ENCODE results near the gene CHST15. TPM values are rescaled to one million over a fixed set of nuclear protein-coding genes. Genes with fewer than 3 reads are reported as not detected.

The CHST15 gene
- total RNA-seq, 1 experiment from 2014 or later: 26.7 TPM

- CTCF ChIA-PET: no interaction called here
- Mint-ChIP-seq H3K4me1 (ENCODE audit: low read depth, unreplicated experiment) (peaks cover 6% of the 10 kb centered on the region), H3K9me3 (ENCODE audit: unreplicated experiment) (no peaks in the 10 kb centered on the region), H3K4me3 (ENCODE audit: unreplicated experiment) (no peak overlapping the region), H3K27ac (ENCODE audit: unreplicated experiment) (no peak overlapping the region), H3K27me3 (ENCODE audit: insufficient read depth, unreplicated experiment) (no peaks in the 10 kb centered on the region), H3K36me3 (ENCODE audit: insufficient read depth, unreplicated experiment) (peaks cover 6% of the 10 kb centered on the region)
- no peak for DNase-seq
- TF ChIP-seq CTCF (IDR thresholded peaks at IDR 0.05; ENCODE audit: insufficient read depth in 1 of 2, low read depth in 1 of 2, low read length in 1 of 2, severe bottlenecking in 1 of 2, unreplicated experiment in 1 of 2): no peak
- Histone ChIP-seq H3K4me1 (peaks cover 5% of the 10 kb centered on the region), H3K9me3 (no peaks in the 10 kb centered on the region), H3K27me3 (replicated peaks; ENCODE audit: control insufficient read depth, insufficient read depth, low read length) (no peaks in the 10 kb centered on the region), H3K36me3 (ENCODE audit: control insufficient read depth, insufficient read depth, low read length) (no peaks in the 10 kb centered on the region), H3K4me3 (ENCODE audit: low read depth, low read length) (no peak overlapping the region)
- intact Hi-C loops (cut with micrococcal nuclease; ENCODE audit: unreplicated experiment): no loop called here
- POLR2A ChIA-PET: no interaction called here
- BruUV-seq (replicated peaks): no TSS peak
Measured at GRCh38 chr10:124057601-124058000, 35.8 kb downstream of the CHST15 start.

GRCh38 chr10:124056337-124056980, 36.9 kb downstream of the CHST15 start:
- Mint-ChIP-seq H3K9me3 (ENCODE audit: unreplicated experiment) (no peaks in the 10 kb centered on the region), H3K36me3 (ENCODE audit: insufficient read depth, unreplicated experiment) (peaks cover 6% of the 10 kb centered on the region), H3K4me1 (ENCODE audit: low read depth, unreplicated experiment) (no peaks in the 10 kb centered on the region), H3K27ac (ENCODE audit: unreplicated experiment) (no peak overlapping the region), H3K27me3 (ENCODE audit: insufficient read depth, unreplicated experiment) (no peaks in the 10 kb centered on the region), H3K4me3 (ENCODE audit: unreplicated experiment) (no peak overlapping the region)
- Histone ChIP-seq H3K4me3 (ENCODE audit: low read depth, low read length) (no peak overlapping the region), H3K27me3 (replicated peaks; ENCODE audit: control insufficient read depth, insufficient read depth, low read length) (no peaks in the 10 kb centered on the region), H3K9me3 (no peaks in the 10 kb centered on the region), H3K4me1 (no peaks in the 10 kb centered on the region), H3K36me3 (ENCODE audit: control insufficient read depth, insufficient read depth, low read length) (no peaks in the 10 kb centered on the region; the same call in 1 of the 2 replicates)
- intact Hi-C loops (cut with micrococcal nuclease; ENCODE audit: unreplicated experiment): no loop called here
- POLR2A ChIA-PET: no interaction called here
- no TSS peak for BruUV-seq (replicated peaks)
- TF ChIP-seq CTCF (IDR thresholded peaks at IDR 0.05; ENCODE audit: insufficient read depth in 1 of 2, low read depth in 1 of 2, low read length in 1 of 2, severe bottlenecking in 1 of 2, unreplicated experiment in 1 of 2): no peak
- CTCF ChIA-PET: no interaction called here
- DNase-seq: no peak

- Mint-ChIP-seq H3K9me3 (ENCODE audit: unreplicated experiment) (no peaks in the 10 kb centered on the region), H3K36me3 (ENCODE audit: insufficient read depth, unreplicated experiment) (peaks cover 6% of the 10 kb centered on the region), H3K27me3 (ENCODE audit: insufficient read depth, unreplicated experiment) (no peaks in the 10 kb centered on the region), H3K4me1 (ENCODE audit: low read depth, unreplicated experiment) (no peaks in the 10 kb centered on the region), H3K27ac (ENCODE audit: unreplicated experiment) (no peak overlapping the region), H3K4me3 (ENCODE audit: unreplicated experiment) (no peak overlapping the region)
- TF ChIP-seq CTCF (IDR thresholded peaks at IDR 0.05; ENCODE audit: insufficient read depth in 1 of 2, low read depth in 1 of 2, low read length in 1 of 2, severe bottlenecking in 1 of 2, unreplicated experiment in 1 of 2): no peak
- no TSS peak for BruUV-seq (replicated peaks)
- Histone ChIP-seq H3K36me3 (ENCODE audit: control insufficient read depth, insufficient read depth, low read length) (no peaks in the 10 kb centered on the region; the same call in 1 of the 2 replicates), H3K27me3 (replicated peaks; ENCODE audit: control insufficient read depth, insufficient read depth, low read length) (no peaks in the 10 kb centered on the region), H3K4me1 (0 out of 2 replicates have a peak, but pooled peaks cover 10% of the 10 kb centered on the region), H3K4me3 (ENCODE audit: low read depth, low read length) (no peak overlapping the region), H3K9me3 (no peaks in the 10 kb centered on the region)
- no peak for DNase-seq
- CTCF ChIA-PET: no interaction called here
- POLR2A ChIA-PET: no interaction called here
- intact Hi-C loops (cut with micrococcal nuclease; ENCODE audit: unreplicated experiment): no loop called here
Measured at GRCh38 chr10:124053971-124054370, 39.4 kb downstream of the CHST15 start.

Measured in Caco-2 (cell line).